DMS53 treated with DMSO at 0.1 percent for 48 hours (cell line): ENCODE results near the gene PGF.

Source experiments
- DNase-seq: peaks from one replicate; lab custom pipeline; 2025; ENCODE audit not compliant: unreplicated experiment; lab: John Stamatoyannopoulos, UW

The PGF gene

GRCh38 chr14:74904635-74905503 is 50.5 kb downstream of the PGF start:
- no peak for DNase-seq

GRCh38 chr14:74902941-74903705 is 52.3 kb downstream of the PGF start:
- DNase-seq = no peak

DNA sequence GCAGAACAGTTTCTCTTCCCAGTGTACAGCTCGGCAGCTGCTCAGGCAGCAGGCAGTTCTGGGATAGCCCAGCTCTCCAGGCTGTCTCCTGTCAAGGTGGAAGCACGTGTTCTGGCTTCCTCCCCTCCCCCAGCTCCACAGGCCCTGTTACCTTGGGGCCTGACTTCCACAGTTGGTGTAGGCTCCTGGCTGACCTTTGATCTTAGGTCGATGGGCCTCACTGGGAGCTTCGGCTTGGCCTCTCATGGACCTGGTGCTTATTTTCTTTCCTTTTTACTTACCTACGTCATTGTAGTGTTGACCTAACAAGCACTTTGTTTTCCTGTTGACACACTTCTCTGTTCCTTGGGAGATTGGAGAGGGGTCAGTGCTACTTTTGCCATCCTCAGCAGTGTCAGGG is 56.7 kb downstream of the PGF start:
- DNase-seq = no peak

GRCh38 chr14:74898083-74898482 is 57.3 kb downstream of the PGF start:
- DNase-seq = no peak

DNA sequence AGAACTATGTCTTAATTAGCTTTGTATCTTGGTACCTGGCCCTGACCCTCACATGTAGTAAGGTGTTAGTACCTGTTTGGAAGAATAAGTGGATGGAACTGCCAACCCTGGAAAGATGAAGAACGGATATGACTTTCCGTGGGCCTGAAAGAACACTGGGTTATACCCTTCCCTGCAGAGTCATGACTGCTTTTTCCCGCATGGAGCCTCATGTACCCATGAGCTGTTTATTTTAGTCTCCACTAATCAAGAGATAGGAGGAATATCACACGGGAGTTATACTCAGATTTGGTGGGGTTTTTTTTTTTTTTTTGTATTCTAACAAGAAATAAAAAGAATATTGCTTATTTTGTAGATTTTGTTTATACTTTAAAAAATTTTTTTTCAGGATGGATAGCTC is 57.8 kb downstream of the PGF start:
- DNase-seq = no peak

- no peak for DNase-seq
These were observed 59.0 kb downstream of the PGF start for GRCh38 chr14:74896400-74896799.

- no peak for DNase-seq
These were observed 61.7 kb downstream of the PGF start for GRCh38 chr14:74893614-74894091.

DNA sequence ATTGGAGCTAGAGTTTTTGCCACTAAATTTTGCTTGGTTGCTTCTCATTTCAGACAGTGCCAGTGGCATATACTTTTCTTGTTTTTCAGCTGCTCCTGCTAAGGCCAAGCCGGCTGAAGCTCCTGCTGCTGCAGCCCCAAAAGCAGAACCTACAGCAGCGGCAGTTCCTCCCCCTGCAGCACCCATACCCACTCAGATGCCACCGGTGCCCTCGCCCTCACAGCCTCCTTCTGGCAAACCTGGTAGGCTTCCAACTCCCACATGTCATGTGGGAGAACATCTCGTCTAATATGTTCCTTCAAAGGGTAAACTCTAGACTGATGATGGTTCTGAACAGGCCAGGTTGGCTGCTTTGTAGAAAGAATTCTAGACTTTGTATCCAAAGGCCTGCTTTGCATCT is 62.7 kb downstream of the PGF start:
- no peak for DNase-seq

DNA sequence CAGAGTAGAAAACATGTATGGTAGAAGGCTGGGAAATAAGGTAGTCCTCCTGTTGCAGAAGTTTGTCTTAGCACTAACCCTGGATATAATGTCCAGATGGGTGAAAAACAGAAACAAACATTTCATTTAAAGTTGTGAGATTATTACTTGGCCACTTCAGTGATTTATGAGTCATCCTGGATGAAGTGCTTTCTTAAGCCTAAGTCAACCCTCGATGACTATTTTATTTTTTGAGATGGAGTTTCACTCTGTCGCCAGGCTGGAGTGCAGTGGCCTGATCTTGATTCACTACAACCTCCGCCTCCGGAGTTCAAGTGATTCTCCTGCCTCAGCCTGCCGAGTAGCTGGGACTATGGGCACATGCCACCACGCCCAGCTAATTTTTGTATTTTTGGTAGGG is 63.5 kb downstream of the PGF start:
- no peak for DNase-seq
